NCI-H2171 treated with DMSO at 0.1 percent for 48 hours (cell line): ENCODE data around the gene TXN.
A peak's percentile ranks its signal among the peaks of the same experiment; 100 is the strongest.
"Not testable (repeated sequence)": the region's sequence is repeated elsewhere in the genome, so short reads cannot be mapped to it uniquely, and the experiment has no call there.

ENCODE experiments used
- DNase-seq: peaks from one replicate; lab custom pipeline; 2025; lab: John Stamatoyannopoulos, UW

TXN gene

DNA sequence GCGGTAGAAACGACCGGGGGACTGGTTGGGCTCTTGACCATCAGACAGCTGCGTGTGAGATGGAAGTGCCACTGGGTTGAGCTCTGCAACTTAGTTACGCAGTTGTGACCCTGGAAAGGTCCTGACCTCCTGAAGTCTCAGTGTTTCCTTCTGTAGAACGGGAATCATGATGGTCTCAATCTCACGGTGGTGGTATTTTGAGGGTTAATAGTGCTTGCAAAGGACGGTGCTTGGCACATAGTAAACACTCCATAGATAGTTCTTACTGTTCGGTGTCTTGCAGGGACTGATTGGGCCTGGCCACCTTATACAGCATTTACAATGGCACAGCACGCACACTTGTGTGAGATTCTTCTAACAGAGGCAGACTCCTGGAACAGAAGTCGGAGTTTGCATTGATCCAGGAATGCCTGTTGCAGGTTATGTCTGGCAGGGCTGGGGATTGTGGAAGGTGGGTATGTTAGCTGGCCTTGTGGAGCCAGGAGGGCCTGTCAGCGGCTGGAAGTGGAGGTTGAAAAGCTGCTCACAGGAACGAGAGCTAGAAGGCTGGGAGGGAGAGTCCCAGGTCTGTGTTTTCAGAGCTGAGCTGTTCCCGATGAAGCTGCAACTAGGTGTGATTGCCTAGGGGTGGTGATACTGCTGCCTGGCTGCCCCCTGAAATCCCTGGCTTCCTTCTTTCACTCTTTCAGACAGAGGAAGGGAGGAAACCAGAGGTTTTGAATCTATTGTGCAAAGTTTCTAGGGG is 962 bp upstream of the TXN start:
- peak; percentile 36 for DNase-seq

DNA sequence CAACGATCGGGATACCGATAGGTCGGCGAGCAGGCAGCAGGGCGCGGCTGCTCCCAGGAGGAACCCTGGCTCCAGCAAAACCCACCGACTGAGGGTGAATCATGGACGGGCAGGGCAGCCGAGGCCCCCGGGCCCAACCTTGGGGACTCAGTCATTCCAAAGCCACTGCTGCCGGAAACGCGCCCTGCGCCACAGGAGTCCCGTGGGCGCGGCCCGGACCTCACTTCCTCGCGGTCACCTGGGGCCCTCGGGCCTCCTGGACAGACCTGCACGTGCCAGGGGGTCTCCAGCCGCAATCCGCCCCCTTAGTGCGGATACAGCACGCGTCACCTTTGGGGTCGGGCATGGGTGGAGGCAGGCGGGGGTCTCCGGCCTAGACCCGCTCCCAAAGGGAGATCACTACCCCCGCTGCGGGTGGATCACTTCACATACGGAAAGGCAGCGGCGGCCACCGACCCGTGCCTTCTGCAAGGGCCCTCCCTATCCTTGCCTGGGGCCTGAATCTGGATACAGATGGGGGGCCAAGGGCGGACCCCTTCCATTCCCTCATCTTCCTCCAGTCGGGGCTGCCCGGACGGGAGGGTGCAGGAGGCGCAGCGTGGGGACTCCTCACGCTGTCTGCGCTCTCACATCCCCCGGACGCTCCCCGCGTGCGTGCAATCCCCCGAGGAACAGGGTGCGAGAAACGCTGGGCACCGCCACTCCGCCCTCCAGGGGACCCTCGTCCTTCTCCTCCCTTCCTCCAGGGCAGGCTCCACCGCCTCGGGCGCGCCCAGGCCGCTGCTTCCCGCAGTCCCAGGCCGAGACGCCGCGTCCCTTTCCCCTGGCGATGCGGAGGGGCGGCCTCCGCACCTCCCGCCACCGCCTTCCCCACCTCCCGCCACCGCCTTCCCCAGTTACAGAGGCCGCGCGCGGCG is 586 bp downstream of the TXN start:
- peak; percentile 42 for DNase-seq

DNA sequence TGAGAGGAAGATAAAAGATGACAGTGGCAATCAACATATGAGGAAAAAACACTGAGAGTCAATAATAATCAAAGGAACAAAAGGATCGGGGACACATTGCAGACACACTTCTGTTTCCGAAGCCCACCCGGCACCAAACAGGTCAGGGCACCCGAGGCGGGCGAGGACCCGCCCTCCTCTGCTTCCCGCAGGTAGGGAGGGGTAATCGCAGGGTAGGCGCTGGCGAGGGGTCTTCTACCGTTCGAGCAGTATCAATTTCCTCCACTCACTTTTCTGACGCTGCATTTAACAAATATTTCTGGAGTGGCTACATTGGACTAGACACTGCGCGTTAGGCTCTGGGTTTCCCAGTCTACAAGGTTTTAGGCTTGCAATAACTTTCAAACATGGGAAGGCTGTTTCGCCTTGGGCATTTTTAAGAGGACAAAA is 1.3 kb downstream of the TXN start:
- peak; percentile 32 for DNase-seq

DNA sequence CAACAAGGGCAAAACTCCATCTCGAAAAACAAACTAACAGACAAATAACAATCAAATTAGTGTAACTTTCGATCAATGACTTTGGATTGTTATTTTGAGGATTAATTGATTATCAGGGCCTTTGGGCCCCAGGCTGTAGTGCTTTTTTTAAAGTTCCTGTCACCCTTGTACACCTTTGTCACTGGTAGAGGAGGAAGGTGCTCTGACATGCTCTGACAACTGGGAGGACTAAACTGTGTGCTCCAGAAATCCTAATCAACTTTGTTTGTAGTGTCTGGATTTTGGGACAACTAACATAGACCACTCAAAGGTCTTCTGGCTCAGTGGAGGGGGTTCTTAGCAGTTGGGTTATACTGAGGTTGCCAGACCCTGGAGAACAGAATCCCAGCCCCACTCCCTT is 1.8 kb downstream of the TXN start:
- no peak for DNase-seq

DNA sequence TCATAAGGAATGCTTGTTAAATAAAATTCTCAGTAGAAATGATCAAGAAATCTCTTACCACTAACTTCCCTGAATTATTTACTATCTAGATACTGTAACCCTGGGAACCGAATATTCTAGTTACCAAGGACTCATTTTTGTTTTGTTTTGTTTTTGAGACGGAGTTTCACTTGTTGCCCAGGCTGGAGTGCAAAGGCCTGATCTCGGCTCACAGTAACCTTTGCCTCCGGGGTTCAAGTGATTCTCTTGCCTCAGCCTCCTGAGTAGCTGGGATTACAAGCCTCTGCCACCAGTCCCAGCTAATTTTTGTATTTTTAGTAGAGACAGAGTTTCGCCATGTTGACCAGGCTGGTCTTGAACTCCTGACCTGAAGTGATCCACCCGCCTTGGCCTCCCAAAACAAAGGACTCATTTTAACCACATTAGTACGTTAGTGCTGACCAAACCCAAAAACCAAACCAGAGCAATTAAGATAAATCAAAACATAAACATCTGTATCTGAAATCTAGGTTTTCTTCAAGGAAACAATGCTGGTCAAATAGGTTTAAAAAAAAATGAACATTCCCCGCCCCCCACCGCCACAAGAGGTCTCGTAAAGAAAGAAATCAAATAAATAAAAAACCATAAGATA is 3.7 kb downstream of the TXN start:
- DNase-seq, result no peak

DNA sequence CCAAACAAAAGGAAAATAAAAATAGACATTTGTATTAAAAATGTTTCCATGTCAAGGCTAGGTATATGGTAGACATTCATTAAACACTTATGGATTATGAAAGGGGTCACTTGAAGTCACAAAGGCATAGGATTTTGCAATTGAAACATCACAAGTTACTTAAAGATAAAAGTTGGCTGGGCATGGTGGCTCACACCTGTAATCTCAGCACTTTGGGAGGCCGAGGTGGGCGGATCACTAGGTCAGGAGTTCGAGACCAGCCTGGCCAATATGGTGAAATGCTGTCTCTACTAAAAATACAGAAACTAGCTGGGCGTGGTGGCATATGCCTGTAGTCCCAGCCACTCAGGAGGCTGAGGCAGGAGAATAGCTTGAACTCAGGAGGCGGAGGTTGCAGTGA is 4.5 kb downstream of the TXN start:
- DNase-seq, result not testable (repeated sequence)

DNA sequence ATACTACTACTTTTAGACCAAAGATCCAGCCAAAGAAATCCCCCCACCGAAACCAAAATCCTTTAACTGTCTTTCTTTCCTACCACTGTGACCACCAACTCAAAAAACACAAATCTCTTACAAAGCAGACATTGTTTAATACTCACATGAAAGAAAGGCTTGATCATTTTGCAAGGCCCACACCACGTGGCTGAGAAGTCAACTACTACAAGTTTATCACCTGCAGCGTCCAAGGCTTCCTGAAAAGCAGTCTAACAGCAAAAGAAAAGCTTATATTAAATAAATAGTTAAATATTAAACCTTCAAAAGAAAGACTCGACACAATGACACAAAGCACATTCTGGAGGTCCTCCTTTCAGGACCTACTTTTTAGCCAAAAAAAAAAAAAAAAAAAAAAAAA is 5.1 kb downstream of the TXN start:
- DNase-seq, result no peak

DNA sequence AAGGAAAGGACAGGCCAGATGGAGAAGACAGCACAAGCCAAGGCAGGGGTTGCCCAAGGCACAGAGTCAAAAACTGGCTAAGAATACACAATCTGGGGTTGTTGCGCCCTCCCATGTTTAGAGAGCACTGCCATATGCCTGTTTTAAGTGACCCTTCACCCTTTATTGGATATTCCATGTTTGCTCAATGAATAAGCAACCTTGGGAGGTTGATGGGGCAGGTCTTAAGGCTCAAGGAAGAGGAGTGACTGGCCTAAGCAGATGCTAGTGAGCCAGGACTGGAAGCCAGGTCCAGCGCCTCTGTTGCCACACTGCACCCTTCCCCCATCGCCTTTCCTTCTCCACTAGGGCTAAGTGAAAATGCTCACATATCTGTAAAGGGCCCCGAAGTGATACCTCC is 6.7 kb downstream of the TXN start:
- no peak for DNase-seq

DNA sequence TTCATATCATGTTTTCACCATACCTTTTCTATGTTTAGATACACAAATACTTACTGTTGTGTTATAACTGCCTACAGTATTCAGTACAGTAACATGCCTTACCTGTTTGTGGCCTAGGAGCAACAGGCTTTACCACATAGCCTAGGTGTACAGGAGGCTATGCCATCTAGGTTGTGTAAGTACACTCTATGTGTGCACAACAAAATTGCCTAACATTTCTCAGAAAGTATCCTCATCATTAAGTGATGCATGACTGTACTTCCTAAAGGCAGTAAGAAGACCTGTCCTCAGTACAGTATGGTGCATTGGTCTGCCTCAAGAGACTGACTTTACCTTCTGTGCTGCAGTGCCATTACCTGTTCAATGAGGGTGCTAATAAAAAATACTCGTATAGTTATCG is 7.9 kb downstream of the TXN start:
- DNase-seq, result no peak

DNA sequence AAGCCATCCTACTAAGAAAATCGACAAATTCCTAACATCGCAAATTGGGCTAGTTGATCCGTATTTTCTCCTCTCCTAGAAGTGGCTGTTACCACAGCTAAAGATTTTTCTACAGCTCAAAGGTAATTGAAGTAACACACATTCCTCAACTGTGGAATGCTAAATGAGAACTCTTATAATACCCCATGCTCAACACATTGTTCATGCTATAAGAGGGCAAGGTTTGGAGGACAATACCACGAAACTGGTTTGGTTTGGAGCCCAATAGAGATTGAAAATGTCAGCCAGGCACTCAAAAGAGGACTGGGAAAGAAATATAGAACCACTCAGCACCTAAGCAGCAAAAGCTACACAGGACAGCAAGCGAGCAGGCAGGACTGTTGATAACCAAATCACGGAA is 10.1 kb downstream of the TXN start:
- DNase-seq, result no peak

DNA sequence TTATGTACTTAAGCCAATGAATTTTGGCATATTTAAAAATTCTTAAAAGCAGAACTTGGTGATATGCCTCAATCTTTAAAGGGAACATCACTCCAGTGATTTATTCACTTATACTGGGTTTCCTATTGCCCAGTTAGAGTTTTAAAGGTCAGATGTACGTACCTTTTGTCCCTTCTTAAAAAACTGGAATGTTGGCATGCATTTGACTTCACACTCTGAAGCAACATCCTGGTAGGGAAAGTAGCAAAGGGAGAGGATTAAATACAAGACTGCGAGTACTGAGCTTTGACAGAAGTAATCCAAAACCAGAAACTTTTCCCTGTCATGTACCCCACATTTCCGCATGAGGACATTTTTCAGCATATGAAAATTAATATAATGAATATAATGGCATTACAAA is 11.7 kb downstream of the TXN start:
- no peak for DNase-seq

DNA sequence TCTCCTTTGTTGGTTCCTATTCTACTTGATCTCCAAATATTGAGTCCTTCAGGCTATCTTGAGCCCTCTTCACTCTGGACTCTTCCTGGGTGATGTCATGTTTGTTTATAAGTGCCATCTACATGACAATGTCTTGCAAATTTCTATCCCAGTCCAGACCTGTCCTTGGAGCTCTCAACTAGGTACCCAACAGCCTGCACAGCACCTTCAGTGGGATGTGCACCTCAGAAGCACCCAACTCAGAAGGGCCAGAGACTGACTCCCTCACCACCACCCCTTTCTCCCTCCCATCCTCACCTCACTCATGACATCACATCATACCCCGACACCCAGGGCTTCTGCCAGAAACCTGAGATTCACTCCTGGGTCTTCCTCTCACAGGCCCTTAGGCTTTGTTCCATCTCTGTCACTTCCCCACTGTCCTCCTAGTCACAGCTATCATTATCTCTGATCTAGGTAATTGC is 14.4 kb downstream of the TXN start:
- no peak for DNase-seq

DNA sequence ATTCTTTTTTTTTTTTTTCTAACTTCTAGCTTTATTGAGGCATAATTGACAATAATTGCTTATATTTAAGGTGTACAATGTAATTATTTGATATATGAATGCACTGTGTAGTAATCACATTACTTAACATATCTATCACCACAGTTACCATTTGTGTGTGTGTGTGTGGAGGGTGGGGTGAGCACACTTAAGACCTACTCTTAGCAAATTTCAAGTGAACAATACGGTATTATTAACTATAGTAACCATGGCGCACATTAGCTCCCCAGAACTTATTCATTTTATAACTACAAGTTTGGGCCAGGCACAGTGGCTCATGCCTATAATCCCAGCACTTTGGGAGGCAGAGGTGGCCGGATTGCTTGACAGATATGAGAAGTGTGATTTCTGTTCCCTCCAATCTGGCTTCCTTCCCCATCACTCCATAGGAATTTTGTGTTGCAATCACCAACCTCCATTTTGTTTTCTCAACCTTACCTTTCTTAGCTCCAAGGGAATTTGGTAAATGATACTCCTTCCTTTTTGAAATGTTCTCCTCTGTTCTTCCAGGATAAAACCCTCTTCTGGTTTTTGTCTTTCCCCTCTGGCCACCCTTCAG is 14.9 kb downstream of the TXN start:
- no peak for DNase-seq

DNA sequence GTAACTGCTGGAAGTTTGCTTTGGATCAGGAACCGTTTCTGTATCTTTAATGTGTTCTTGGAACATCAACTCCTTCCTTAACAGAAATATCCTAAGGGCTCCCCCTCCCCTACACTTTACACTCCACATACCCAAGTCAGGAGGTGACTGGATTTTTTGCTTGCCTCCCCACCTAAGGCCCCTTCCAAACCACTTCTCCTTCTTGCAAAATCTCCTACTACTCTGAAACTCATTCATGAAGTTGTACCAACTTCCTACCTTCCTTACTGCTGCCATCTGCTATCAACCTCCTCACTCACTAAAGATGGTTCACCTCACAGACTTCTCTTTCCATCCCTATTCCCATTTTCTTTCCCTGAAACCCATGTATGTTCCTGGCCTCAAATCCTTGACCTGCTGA is 16.1 kb downstream of the TXN start:
- no peak for DNase-seq

DNA sequence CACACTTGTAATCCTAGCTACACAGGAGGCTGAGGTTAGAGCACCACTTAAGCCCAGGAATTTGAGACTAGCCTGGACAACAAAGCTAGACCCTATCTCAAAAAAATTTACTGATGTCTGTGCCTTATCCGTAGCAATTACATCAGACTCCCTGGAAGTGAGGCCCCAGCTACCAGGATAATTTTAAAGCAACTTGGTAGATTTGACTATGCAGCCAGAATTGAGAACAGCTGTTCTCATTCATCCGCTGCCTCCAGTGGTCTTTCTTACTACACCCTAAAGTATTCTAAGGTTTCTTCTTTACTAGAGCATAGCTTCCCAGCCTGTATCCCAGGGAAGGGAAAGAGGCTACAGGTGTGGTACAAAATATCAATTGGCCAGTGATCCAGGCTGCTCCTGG is 28.0 kb downstream of the TXN start:
- no peak for DNase-seq

DNA sequence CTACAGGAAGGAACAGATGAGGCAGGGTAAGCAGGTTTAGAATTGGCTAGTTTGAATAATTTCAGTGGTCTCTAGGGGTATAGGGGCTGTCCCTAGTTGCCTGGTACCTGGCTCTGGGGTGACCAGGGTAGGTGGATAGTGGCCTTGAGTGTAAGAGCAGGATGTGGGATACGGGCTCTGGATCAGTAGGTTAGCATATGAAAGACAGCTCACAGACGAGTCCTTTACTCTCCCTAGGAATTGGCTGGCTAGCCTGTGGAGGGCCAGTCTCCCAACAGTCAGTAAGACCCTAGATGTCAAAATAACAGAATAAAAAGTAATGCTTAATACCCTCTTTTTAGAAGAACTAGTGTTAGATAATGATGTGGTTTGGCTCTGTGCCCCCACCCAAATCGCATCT is 31.7 kb downstream of the TXN start:
- no peak for DNase-seq

DNA sequence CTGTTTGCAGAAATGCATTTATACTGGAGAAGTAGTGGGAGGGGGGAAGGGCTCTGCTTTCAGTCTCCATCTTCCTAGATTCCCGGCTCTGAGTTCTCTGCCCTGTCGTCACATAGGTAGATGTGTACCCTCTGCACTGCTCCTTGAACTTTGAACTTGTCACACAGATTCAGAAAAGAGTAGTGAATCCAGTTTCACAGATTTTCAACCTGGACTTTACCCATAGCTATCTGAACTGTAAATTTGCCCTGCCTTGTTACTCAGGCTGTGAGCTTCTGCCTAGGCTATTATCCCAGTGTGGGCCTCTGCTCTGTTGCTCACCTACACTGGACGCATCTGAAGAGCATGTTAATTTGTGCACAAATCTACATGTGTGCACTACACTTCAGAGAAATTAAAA is 35.5 kb downstream of the TXN start:
- no peak for DNase-seq

DNA sequence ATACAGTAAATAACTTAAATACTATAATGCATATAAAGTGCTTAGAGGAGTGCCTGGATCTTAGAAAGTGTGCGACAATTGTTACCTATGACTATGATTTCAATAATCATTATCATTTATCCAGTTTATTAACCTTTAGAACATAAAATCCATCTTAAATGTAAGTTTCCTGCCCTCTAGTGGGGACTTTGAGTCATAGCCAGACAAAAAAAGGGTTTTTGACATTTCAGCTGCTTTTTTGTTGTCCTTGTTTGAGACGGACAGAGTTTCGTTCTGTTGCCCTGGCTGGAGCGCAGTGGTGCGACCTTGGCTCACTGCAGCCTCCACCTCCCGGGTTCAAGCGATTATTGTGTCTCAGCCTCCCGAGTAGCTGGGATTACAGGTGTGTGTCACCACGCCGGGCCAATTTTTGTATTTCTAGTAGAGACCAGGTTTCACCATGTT is 38.6 kb downstream of the TXN start:
- peak; percentile 67 for DNase-seq

DNA sequence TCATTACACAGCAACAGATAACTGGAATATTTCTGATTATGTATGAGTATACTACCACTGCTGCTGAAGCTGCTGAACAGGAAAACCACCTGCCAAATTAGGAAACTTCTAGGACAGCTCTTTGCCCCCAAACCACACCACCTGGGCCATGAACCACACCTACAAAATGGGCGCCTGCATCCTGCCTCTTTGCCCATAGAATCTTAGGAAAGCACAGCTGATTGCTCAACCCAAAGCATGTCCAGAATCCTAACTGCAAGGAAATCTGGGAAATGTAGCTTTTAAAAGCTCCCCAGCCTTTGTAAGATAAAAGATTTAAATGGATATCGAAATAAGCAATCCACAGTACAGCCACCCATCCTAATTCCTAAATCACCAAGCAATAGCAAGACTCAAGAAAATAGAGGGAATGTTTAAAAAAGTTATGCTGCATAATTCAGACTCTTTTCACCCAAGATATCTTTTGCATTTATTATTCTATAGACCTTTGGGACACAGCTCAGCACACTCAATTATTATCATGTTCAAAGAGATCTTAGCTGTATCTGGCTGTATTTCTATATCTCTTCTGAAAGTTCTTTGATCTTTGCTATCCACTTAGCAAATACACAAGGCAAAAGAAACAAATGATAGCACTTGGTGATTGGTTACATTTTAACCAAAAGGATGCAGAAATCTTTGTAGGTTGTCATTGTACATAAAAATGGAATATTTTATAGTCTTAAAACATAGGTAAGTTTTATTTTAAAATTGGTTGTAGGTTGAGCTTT is 41.5 kb downstream of the TXN start:
- DNase-seq, result no peak

DNA sequence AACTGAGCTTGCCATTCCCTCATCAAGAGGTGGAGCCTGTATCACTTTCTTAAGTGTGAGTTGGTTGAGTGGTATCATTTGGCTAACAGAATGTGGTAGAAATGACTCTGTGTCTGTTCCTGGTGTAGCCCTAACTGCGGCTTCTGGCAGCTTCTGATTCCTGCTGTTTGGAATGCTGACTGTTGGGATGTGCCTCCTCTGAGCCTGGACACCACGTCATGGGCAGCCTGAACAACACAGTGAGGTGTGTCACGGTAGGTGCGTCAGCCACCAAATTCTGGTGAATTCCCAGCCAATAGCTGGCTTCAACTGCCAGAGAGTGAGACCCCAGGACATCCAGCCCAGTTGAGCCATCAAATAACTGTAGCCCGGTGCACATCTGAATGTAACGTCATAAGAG is 42.2 kb downstream of the TXN start:
- no peak for DNase-seq

DNA sequence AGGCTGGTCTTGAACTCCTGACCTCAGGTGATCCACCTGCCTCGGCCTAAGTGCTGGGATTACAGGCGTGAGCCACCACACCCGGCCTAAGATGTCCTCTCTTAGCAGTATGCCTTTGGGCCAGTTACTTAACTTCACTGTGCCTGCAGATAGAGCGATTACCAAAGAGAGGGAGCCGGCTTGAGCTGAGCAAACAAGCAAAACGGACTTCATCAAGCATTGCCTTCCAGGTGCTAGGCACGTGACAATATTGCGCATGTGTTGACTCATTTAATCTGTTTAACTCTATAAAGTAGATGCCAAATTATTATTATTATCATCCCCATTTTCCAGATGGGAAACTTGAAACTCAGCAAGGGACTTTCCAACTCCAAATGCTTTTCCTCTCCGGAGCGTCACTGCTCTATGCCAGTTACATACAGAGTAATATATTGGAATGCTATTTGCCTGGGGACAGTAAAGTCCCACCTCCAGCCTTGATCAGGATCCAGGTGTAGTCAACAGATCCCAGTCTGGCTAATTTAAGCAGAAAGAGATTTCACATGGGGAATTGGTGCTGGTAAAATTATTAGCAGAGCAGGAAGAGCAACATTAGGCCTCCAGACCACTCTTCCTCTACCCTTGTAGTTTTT is 42.8 kb downstream of the TXN start:
- no peak for DNase-seq
